Osteoblast (primary cell): Measurements from ENCODE around the gene GNRH2. TPM values are rescaled to one million over a fixed set of nuclear protein-coding genes. Genes with fewer than 3 reads are reported as not detected.

Experiments used
- DNase-seq: peaks from one replicate; pipeline ENCODE4 v3.0.0; 2011; ENCODE audit warnings: low spot score, mixed read lengths; ENCODE audit not compliant: insufficient read length; ENCODE audit errors: missing footprints
- H2AFZ ChIP-seq: 2 replicates; pipeline ENCODE4 v1.6.0; 2011; ENCODE audit warnings: mild to moderate bottlenecking, low read length
- H3K27ac ChIP-seq: 2 replicates; pipeline ENCODE4 v1.5.1; 2011; ENCODE audit warnings: mild to moderate bottlenecking, low read depth, low read length, moderate library complexity
- H3K27me3 ChIP-seq: 2 replicates; pipeline ENCODE4 v1.6.0; 2012; ENCODE audit warnings: mild to moderate bottlenecking, control low read depth, inconsistent platforms, low read length, moderate library complexity; ENCODE audit not compliant: insufficient read depth
- H3K36me3 ChIP-seq: 2 replicates; pipeline ENCODE4 v1.5.1; 2011; ENCODE audit warnings: mild to moderate bottlenecking, low read length, control low read depth, moderate library complexity; ENCODE audit not compliant: insufficient read depth
- H3K4me1 ChIP-seq: 2 replicates; pipeline ENCODE4 v1.5.1; 2011; ENCODE audit warnings: mild to moderate bottlenecking, low read length, control low read depth, moderate library complexity; ENCODE audit not compliant: insufficient read depth
- H3K4me2 ChIP-seq: 2 replicates; pipeline ENCODE4 v1.6.0; 2011; ENCODE audit warnings: mild to moderate bottlenecking, low read length; ENCODE audit not compliant: insufficient read depth
- H3K4me3 ChIP-seq: fragments of 200-600 bp; sonication (generic); 3 replicates; pipeline ENCODE4 v1.5.1; 2012; ENCODE audit warnings: mild to moderate bottlenecking, low read length, inconsistent platforms; ENCODE audit not compliant: insufficient read depth
- H3K79me2 ChIP-seq: 2 replicates; pipeline ENCODE4 v1.6.0; 2012; ENCODE audit warnings: mild to moderate bottlenecking, low read length, control low read depth, inconsistent platforms; ENCODE audit not compliant: insufficient read depth
- H3K9me3 ChIP-seq: 2 replicates; pipeline ENCODE4 v1.5.1; 2011; ENCODE audit warnings: low read depth, low read length, control low read depth
- H4K20me1 ChIP-seq: 2 replicates; pipeline ENCODE4 v1.6.0; 2012; ENCODE audit warnings: mild to moderate bottlenecking, low read length, control low read depth; ENCODE audit not compliant: insufficient read depth
- CTCF ChIP-seq: IDR thresholded peaks from 2 replicates; pipeline ENCODE4 v1.5.1; 2011; ENCODE audit warnings: mild to moderate bottlenecking, low read depth, low read length, moderate library complexity; ENCODE audit errors: extremely low read depth
- total RNA-seq: library from RNA; depleted of rRNA; stranded (reverse); fragments of >200 nt; gene quantifications from 2 replicates; pipeline ENCODE4 v1.2.3, GENCODE V29; 2012

Gene GNRH2
- total RNA-seq, 1 donor = not detected

DNA sequence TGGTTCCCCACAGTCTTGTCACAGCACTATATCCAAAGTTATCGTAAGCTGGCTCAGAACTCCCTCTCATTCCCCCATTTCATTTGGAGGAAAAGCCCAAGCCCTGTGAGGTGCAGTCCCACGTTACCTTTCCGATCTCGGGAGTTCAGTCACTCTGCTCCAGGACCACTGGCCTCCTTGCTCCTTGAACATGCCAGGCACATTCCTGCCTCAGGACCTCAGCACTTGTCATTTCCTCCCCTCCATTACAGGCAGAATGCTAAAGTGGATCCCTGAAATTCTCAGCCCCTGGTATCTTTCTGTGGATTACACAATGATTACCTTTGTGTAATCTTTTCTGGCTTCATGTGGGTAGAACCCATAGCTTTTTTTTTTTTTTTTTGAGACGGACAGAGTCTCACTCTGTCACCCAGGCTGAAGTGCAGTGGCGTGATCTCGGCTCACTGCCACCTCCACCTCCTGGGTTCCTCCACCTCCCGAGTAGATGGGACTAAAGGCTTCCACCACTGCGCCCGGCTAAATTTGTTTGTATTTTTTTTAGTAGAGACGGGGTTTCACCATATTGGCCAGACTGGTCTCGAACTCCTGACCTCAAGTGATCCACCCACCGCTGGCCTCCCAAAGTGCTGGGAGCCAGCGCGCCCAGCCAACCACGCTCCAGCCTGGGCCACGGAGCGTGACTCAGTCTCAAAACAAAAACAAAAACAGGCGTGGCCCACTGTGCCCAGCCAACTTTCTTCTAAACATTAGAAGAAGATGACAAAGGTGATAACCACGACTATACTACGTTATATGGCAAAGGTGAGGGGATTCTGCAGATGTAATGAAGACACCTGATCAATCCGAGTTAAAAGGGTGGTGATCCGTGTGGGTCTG lies 24.0 kb downstream of the GNRH2 start:
- no peak for TF ChIP-seq CTCF
- no peaks in the 10 kb centered on the region for H3K36me3 ChIP-seq
- peaks cover 14% of the 10 kb centered on the region for H3K27me3 ChIP-seq
- H3K4me3 ChIP-seq = no peak overlapping the region
- no peaks in the 10 kb centered on the region for H4K20me1 ChIP-seq
- no peak overlapping the region for H2AFZ ChIP-seq
- H3K9me3 ChIP-seq = no peaks in the 10 kb centered on the region
- H3K4me1 ChIP-seq = peaks cover 12% of the 10 kb centered on the region
- H3K79me2 ChIP-seq = no peaks in the 10 kb centered on the region
- peak overlapping the region; percentile 19 for H3K27ac ChIP-seq
- DNase-seq = no peak
- H3K4me2 ChIP-seq = peak overlapping the region; percentile 16

DNA sequence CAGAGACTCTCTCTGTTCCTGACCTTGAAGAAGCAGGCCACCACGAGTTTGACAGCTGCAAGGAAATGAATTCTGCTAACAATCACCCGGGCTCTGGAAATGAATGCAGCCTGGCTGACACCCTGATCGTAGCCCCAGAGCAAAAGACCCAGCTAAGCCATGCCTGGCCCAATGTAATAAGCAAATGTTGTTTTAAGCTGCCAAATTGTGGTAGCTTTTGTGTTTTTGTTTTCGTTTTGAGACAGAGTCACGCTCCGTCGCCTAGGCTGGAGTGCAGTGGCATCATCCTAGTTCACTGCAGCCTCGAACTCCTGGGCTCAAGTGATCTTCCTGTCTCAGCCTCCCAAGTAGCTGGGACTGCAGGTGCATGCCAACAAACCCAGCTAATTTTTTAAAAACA lies 24.7 kb downstream of the GNRH2 start:
- no peak overlapping the region for H3K4me3 ChIP-seq
- peaks cover 20% of the 10 kb centered on the region for H3K27me3 ChIP-seq
- H4K20me1 ChIP-seq = no peaks in the 10 kb centered on the region
- no peaks in the 10 kb centered on the region for H3K79me2 ChIP-seq
- H3K9me3 ChIP-seq = no peaks in the 10 kb centered on the region
- no peak overlapping the region for H3K4me2 ChIP-seq
- no peak overlapping the region for H3K27ac ChIP-seq
- no peaks in the 10 kb centered on the region for H3K36me3 ChIP-seq
- no peak for DNase-seq
- TF ChIP-seq CTCF = no peak
- no peak overlapping the region for H2AFZ ChIP-seq
- peaks cover 12% of the 10 kb centered on the region for H3K4me1 ChIP-seq

- Histone ChIP-seq H2AFZ (no peak overlapping the region), H3K4me2 (no peak overlapping the region), H3K9me3 (no peaks in the 10 kb centered on the region), H3K4me1 (peaks cover 12% of the 10 kb centered on the region), H3K79me2 (no peaks in the 10 kb centered on the region), H4K20me1 (no peaks in the 10 kb centered on the region), H3K36me3 (no peaks in the 10 kb centered on the region), H3K4me3 (no peak overlapping the region), H3K27me3 (peaks cover 20% of the 10 kb centered on the region), H3K27ac (no peak overlapping the region)
- peak; percentile 86 for DNase-seq
- no peak for TF ChIP-seq CTCF
These were observed 25.8 kb downstream of the GNRH2 start for GRCh38 chr20:3068986-3069900.

DNA sequence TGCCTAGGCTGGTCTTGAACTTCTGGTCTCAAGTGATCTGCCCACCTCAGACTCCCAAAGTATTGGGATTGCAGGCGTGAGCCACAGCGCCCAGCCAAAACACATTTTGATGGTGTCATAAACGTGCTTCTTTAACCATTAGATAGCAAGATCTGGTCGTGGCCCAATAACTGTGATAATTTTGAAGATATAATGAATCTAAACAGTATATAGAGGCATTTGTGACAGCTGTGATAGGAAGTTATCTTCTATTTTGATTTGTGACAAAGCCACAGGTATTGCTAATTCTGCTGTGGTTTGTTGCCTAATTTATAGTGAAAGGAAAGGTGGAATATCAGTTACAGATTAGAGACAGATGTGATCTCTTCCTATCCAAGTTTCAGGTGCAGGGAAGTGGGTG lies 27.3 kb downstream of the GNRH2 start:
- DNase-seq = no peak
- no peak for TF ChIP-seq CTCF
- H4K20me1 ChIP-seq = no peaks in the 10 kb centered on the region
- peaks cover 20% of the 10 kb centered on the region for H3K27me3 ChIP-seq
- H3K79me2 ChIP-seq = no peaks in the 10 kb centered on the region
- H3K4me3 ChIP-seq = no peak overlapping the region
- no peak overlapping the region for H3K27ac ChIP-seq
- no peak overlapping the region for H3K4me2 ChIP-seq
- H3K9me3 ChIP-seq = no peaks in the 10 kb centered on the region
- H3K36me3 ChIP-seq = no peaks in the 10 kb centered on the region
- H2AFZ ChIP-seq = no peak overlapping the region
- H3K4me1 ChIP-seq = peaks cover 12% of the 10 kb centered on the region
